Measurements from ENCODE around the gene ZNF862.
"Not testable (repeated sequence)": the region's sequence is repeated elsewhere in the genome, so short reads cannot be mapped to it uniquely, and the experiment has no call there.

The ZNF862 gene

DNA sequence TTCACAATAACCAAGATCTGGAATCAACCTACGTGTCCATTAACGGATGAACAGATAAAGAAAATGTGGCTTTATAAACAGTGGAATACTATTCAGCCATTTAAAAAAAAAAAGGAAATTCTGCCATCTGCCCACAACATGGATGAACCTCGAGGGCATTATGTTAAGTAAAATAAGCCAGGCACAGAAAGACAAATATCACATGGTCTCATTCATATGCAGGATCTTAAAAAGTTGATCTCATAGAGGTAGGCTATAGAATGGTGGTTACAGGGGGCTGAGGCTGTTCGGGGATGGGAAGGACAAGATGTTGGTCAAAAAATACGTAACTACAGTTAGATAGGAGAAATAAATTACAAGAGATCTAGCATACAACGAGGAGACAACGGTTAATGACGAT, 56.8 kb downstream of the ZNF862 start:
- H3K4me1 ChIP-seq (ENCODE audit: control insufficient read depth, insufficient read depth, low read length); H3K9ac ChIP-seq (ENCODE audit: low read length in 2 of 2); H3K36me3 ChIP-seq (ENCODE audit: control insufficient read depth in 2 of 2, insufficient read depth in 2 of 2, low read length in 2 of 2); H3K4me3 ChIP-seq (ENCODE audit: low read length in 2 of 2); H3K27ac ChIP-seq (ENCODE audit: low read length); H3K9me3 ChIP-seq (ENCODE audit: control insufficient read depth in 2 of 2, low read length in 2 of 2); H3K27me3 ChIP-seq (ENCODE audit: control insufficient read depth in 1 of 2, insufficient read depth in 2 of 2, low read length in 2 of 2): not testable (repeated sequence)

- H3K4me1 ChIP-seq (ENCODE audit: control insufficient read depth, insufficient read depth, low read length); H3K9me3 ChIP-seq (ENCODE audit: control insufficient read depth in 2 of 2, low read length in 2 of 2); H3K36me3 ChIP-seq (ENCODE audit: control insufficient read depth in 2 of 2, insufficient read depth in 2 of 2, low read length in 2 of 2); H3K9ac ChIP-seq (ENCODE audit: low read length in 2 of 2); H3K27ac ChIP-seq (ENCODE audit: low read length); H3K4me3 ChIP-seq (ENCODE audit: low read length in 2 of 2); H3K27me3 ChIP-seq (ENCODE audit: control insufficient read depth in 1 of 2, insufficient read depth in 2 of 2, low read length in 2 of 2): not testable (repeated sequence)
Observed at GRCh38 chr7:149907776-149908376, 69.7 kb downstream of the ZNF862 start.

DNA sequence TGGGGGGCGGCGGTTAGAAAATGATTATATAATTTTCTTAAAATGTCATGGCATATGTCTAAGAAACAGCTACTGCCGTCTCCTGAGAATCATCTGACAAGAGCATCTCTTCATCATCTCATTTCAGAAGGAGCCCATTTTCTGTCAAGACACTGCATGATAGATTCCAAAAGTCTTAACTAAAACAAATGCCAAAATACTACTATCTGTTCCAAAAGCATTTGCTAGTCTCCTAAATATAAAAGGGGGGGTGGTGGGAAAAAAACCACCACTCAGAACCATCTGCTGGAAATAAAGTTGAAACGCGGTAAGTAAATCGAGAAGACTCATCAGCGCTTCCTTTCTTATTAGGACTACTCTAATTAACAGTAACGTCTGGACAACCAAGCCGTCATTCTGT, 72.0 kb downstream of the ZNF862 start:
- H3K27ac ChIP-seq (ENCODE audit: low read length); H3K36me3 ChIP-seq (ENCODE audit: control insufficient read depth in 2 of 2, insufficient read depth in 2 of 2, low read length in 2 of 2); H3K4me1 ChIP-seq (ENCODE audit: control insufficient read depth, insufficient read depth, low read length); H3K9ac ChIP-seq (ENCODE audit: low read length in 2 of 2); H3K4me3 ChIP-seq (ENCODE audit: low read length in 2 of 2); H3K27me3 ChIP-seq (ENCODE audit: control insufficient read depth in 1 of 2, insufficient read depth in 2 of 2, low read length in 2 of 2); H3K9me3 ChIP-seq (ENCODE audit: control insufficient read depth in 2 of 2, low read length in 2 of 2): not testable (repeated sequence)

DNA sequence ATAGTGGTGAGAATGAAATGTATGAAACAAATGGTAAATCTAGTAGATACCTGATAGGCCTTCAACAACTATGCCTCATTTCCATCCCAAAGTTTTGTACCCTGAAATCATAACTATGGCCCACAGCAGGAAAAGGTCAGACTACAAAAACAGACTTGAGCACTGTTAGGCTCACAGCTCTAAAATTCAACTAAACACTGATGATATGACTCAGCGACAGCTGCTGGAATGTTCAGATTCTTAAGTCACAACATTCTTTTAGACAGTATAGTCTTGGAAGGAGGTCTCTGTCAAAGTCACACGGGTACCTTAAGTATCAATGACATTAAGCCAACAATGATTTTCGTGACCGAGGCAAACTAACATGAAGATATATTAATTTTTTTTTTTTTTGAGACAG, 74.0 kb downstream of the ZNF862 start:
- not testable (repeated sequence) for H3K9me3 ChIP-seq (ENCODE audit: control insufficient read depth in 2 of 2, low read length in 2 of 2); H3K27ac ChIP-seq (ENCODE audit: low read length); H3K27me3 ChIP-seq (ENCODE audit: control insufficient read depth in 1 of 2, insufficient read depth in 2 of 2, low read length in 2 of 2); H3K36me3 ChIP-seq (ENCODE audit: control insufficient read depth in 2 of 2, insufficient read depth in 2 of 2, low read length in 2 of 2); H3K4me1 ChIP-seq (ENCODE audit: control insufficient read depth, insufficient read depth, low read length); H3K9ac ChIP-seq (ENCODE audit: low read length in 2 of 2); H3K4me3 ChIP-seq (ENCODE audit: low read length in 2 of 2)
